GM12878 (cell line): ENCODE results near the gene SKAP1. TPM values are rescaled to one million over a fixed set of nuclear protein-coding genes. Genes with fewer than 3 reads are reported as not detected.

Experiments
- BACH1 ChIP-seq: fragments of 450-650 bp; IDR thresholded peaks from 2 replicates; pipeline ENCODE4 v1.6.1; 2017; ENCODE audit warnings: mild to moderate bottlenecking, borderline replicate concordance
- BHLHE40 ChIP-seq, 2 experiments: fragments of 450-650 bp in 1 of 2; IDR thresholded peaks; 2 replicates each; pipeline ENCODE4 v1.6.1; 2011 to 2017; ENCODE audit warnings: low read depth in 2 of 2, borderline replicate concordance in 1 of 2, improper control_type of control experiment in 1 of 2, low read length in 1 of 2, mild to moderate bottlenecking in 1 of 2
- BMI1 ChIP-seq: fragments of 450-650 bp; IDR thresholded peaks from 2 replicates; pipeline ENCODE4 v1.6.1; 2016; ENCODE audit warnings: mild to moderate bottlenecking, moderate library complexity, borderline replicate concordance
- BRCA1 ChIP-seq: IDR thresholded peaks from 2 replicates; pipeline ENCODE4 v1.6.1; 2011; ENCODE audit warnings: low read depth, low read length, improper control_type of control experiment
- CBFB ChIP-seq: IDR thresholded peaks from 2 replicates; pipeline ENCODE4 v1.6.1; 2016; ENCODE audit warnings: antibody characterized with exemption, low read depth
- CHD2 ChIP-seq: IDR thresholded peaks from 2 replicates; pipeline ENCODE4 v1.6.1; 2011; ENCODE audit warnings: low read depth, low read length, improper control_type of control experiment, borderline replicate concordance
- E4F1 ChIP-seq: fragments of 450-650 bp; IDR thresholded peaks from 2 replicates; pipeline ENCODE4 v1.6.1; 2018; ENCODE audit warnings: borderline replicate concordance, mild to moderate bottlenecking; ENCODE audit not compliant: partially characterized antibody
- ESRRA ChIP-seq: IDR thresholded peaks from 2 replicates; pipeline ENCODE4 v1.6.1; 2012; ENCODE audit warnings: mild to moderate bottlenecking, low read length, improper control_type of control experiment
- GATAD2B ChIP-seq: fragments of 450-650 bp; conservative IDR thresholded peaks from 2 replicates; pipeline ENCODE4 v1.6.1; 2017; ENCODE audit warnings: low read depth, mild to moderate bottlenecking, moderate library complexity
- JUNB ChIP-seq: IDR thresholded peaks from 2 replicates; pipeline ENCODE4 v1.6.1; 2016; ENCODE audit warnings: antibody characterized with exemption, mild to moderate bottlenecking
- NBN ChIP-seq: fragments of 450-650 bp; IDR thresholded peaks from 2 replicates; pipeline ENCODE4 v1.6.1; 2016
- NFXL1 ChIP-seq: fragments of 450-650 bp; IDR thresholded peaks from 2 replicates; pipeline ENCODE4 v1.6.1; 2017; ENCODE audit warnings: antibody characterized with exemption, mild to moderate bottlenecking, borderline replicate concordance
- NR2F1 ChIP-seq: fragments of 450-650 bp; conservative IDR thresholded peaks from 2 replicates; pipeline ENCODE4 v1.6.1; 2017; ENCODE audit warnings: mild to moderate bottlenecking
- RBBP5 ChIP-seq: fragments of 200-600 bp; sonication (generic); conservative IDR thresholded peaks from 2 replicates; pipeline ENCODE4 v1.6.1; 2016
- RELA ChIP-seq: fragments of 450-650 bp; IDR thresholded peaks from 2 replicates; pipeline ENCODE4 v1.8.0; 2014; ENCODE audit warnings: borderline replicate concordance; ENCODE audit not compliant: partially characterized antibody
- RFX5 ChIP-seq: IDR thresholded peaks from 2 replicates; pipeline ENCODE4 v1.6.1; 2011; ENCODE audit warnings: low read depth, low read length, improper control_type of control experiment
- SIN3A ChIP-seq: IDR thresholded peaks from 2 replicates; pipeline ENCODE4 v1.6.1; 2012; ENCODE audit warnings: low read depth, low read length, improper control_type of control experiment
- SP1 ChIP-seq: IDR thresholded peaks from one replicate; pipeline ENCODE4 v1.6.1; 2011; ENCODE audit warnings: low read depth, low read length
- SPI1 ChIP-seq: IDR thresholded peaks from 2 replicates; pipeline ENCODE4 v1.6.1; 2011; ENCODE audit warnings: low read depth, mild to moderate bottlenecking, low read length, moderate library complexity, borderline replicate concordance; ENCODE audit not compliant: insufficient read depth
- STAT1 ChIP-seq: fragments of 450-650 bp; conservative IDR thresholded peaks from 2 replicates; pipeline ENCODE4 v1.6.1; 2014; ENCODE audit warnings: antibody characterized with exemption, mild to moderate bottlenecking
- TARDBP ChIP-seq: IDR thresholded peaks from 2 replicates; pipeline ENCODE4 v1.6.1; 2016; ENCODE audit warnings: borderline replicate concordance
- YY1 ChIP-seq: IDR thresholded peaks from 2 replicates; pipeline ENCODE4 v1.6.1; 2011; ENCODE audit warnings: low read depth, mild to moderate bottlenecking, low read length
- ZNF217 ChIP-seq: fragments of 450-650 bp; IDR thresholded peaks from 2 replicates; pipeline ENCODE4 v1.6.1; 2017; ENCODE audit warnings: antibody characterized with exemption, mild to moderate bottlenecking
- ZNF24 ChIP-seq: fragments of 450-650 bp; IDR thresholded peaks from 2 replicates; pipeline ENCODE4 v1.6.1; 2017; ENCODE audit warnings: antibody characterized with exemption, mild to moderate bottlenecking
- polyA plus RNA-seq, 11 experiments: library from polyadenylated mRNA; depleted of rRNA in 4 of 11; unstranded in 6 of 11; stranded (reverse) in 5 of 11; fragments of >200 nt; fragmentation: Nextera tagmentation in 4 of 11; fragmentation: Illumina TruSeq in 1 of 11; extraction: Ambion mirVana in 4 of 11; extraction: Trizol in 1 of 11; gene quantifications; 1 replicate in 1 of 11; 2 replicates in 10 of 11; pipeline versions ENCODE4 v1.2.1 to v1.2.3, GENCODE V29; 2011 to 2016; ENCODE audit warnings: inconsistent platforms in 2 of 11, missing spikeins in 2 of 11, low read depth in 1 of 11
- total RNA-seq, 4 experiments: library from RNA; depleted of rRNA in 3 of 4; stranded (reverse); fragments of >200 nt in 3 of 4; fragmentation: Illumina TruSeq in 1 of 4; extraction: Trizol in 1 of 4; gene quantifications; 2 replicates each; pipeline versions ENCODE4 v1.2.1 to v1.2.3, GENCODE V29; 2013 to 2021
- TF ChIP-seq, protein P1 (sequence below): IDR thresholded peaks from 2 replicates; pipeline ENCODE4 v1.6.1; 2012; ENCODE audit warnings: mild to moderate bottlenecking, low read depth, low read length
- TF ChIP-seq, protein P2 (sequence below): IDR thresholded peaks from 2 replicates; pipeline ENCODE4 v1.6.1; 2011; ENCODE audit warnings: borderline replicate concordance, low read depth, mild to moderate bottlenecking, moderate library complexity, low read length; ENCODE audit not compliant: insufficient read depth, poor library complexity, severe bottlenecking

Gene SKAP1
- total and polyA plus RNA-seq, 10 of the 15 experiments (the other 5 are each of a cell fraction or from before 2014, with no cell fraction given), result 17.1 to 97.6 (median 35.9) TPM

DNA sequence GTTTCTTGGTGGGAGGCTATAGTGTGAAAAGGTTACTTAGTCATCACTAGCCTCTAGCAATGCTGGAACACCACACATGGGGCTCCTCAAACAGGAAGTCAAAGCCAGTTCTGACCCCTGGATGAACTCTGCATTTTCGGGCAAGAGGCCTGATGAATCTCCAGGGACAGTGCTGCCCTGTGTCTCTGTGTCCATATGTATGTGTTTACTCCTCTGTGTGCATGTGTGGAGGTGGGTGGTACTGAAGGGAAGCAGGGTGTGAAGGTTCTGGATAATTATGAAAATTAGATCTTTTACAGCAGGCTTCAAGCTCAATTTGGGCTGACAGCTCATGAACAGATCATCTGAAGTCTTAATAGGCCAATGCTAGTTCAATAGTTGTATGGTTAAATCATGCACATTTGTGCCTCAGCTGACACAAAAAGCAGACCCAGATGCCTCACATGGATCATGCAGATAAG is 188.9 kb downstream of the SKAP1 start (continued):
- TF ChIP-seq BACH1, result no peak
- TF ChIP-seq ESRRA, result no peak
- TF ChIP-seq BMI1, result no peak
- TF ChIP-seq E4F1, result no peak
- TF ChIP-seq BRCA1, result no peak
- no peak for TF ChIP-seq CBFB
- no peak for TF ChIP-seq RELA
- no peak for TF ChIP-seq RFX5
- no peak for TF ChIP-seq RBBP5
- TF ChIP-seq BHLHE40 (IDR thresholded peaks at IDR 0.05; ENCODE audit: borderline replicate concordance in 1 of 2, low read depth in 2 of 2, low read length in 1 of 2), result peak in 1 of 2 experiments; percentile 31; a peak in 1 of 4 replicates
- TF ChIP-seq NFXL1, result no peak
- no peak; the same call in 1 of the 2 replicates for TF ChIP-seq JUNB
- TF ChIP-seq TARDBP, result no peak
- TF ChIP-seq, protein P1, sequence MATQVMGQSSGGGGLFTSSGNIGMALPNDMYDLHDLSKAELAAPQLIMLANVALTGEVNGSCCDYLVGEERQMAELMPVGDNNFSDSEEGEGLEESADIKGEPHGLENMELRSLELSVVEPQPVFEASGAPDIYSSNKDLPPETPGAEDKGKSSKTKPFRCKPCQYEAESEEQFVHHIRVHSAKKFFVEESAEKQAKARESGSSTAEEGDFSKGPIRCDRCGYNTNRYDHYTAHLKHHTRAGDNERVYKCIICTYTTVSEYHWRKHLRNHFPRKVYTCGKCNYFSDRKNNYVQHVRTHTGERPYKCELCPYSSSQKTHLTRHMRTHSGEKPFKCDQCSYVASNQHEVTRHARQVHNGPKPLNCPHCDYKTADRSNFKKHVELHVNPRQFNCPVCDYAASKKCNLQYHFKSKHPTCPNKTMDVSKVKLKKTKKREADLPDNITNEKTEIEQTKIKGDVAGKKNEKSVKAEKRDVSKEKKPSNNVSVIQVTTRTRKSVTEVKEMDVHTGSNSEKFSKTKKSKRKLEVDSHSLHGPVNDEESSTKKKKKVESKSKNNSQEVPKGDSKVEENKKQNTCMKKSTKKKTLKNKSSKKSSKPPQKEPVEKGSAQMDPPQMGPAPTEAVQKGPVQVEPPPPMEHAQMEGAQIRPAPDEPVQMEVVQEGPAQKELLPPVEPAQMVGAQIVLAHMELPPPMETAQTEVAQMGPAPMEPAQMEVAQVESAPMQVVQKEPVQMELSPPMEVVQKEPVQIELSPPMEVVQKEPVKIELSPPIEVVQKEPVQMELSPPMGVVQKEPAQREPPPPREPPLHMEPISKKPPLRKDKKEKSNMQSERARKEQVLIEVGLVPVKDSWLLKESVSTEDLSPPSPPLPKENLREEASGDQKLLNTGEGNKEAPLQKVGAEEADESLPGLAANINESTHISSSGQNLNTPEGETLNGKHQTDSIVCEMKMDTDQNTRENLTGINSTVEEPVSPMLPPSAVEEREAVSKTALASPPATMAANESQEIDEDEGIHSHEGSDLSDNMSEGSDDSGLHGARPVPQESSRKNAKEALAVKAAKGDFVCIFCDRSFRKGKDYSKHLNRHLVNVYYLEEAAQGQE, result no peak
- TF ChIP-seq CHD2, result no peak
- TF ChIP-seq GATAD2B, result no peak
- TF ChIP-seq ZNF24, result no peak
- no peak for TF ChIP-seq YY1
- no peak for TF ChIP-seq STAT1
- TF ChIP-seq, protein P2, sequence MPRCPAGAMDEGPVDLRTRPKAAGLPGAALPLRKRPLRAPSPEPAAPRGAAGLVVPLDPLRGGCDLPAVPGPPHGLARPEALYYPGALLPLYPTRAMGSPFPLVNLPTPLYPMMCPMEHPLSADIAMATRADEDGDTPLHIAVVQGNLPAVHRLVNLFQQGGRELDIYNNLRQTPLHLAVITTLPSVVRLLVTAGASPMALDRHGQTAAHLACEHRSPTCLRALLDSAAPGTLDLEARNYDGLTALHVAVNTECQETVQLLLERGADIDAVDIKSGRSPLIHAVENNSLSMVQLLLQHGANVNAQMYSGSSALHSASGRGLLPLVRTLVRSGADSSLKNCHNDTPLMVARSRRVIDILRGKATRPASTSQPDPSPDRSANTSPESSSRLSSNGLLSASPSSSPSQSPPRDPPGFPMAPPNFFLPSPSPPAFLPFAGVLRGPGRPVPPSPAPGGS, result no peak
- peak; percentile 28 for TF ChIP-seq SP1
- TF ChIP-seq SPI1, result peak; percentile 62; the same call in 1 of the 2 replicates
- TF ChIP-seq ZNF217, result no peak
- TF ChIP-seq SIN3A, result no peak
- TF ChIP-seq NBN, result no peak
- TF ChIP-seq NR2F1, result peak; percentile 80
